Right ventricle myocardium superior (tissue), 1 donor: ENCODE results near the gene CMPK2. TPM values are rescaled to one million over a fixed set of nuclear protein-coding genes. Genes with fewer than 3 reads are reported as not detected.
A peak's percentile ranks its signal among the peaks of the same experiment; 100 is the strongest.

Experiments
- ATAC-seq: fragments of 200-7000 bp; cut with Tn5 transposase; one replicate; pipeline ENCODE4 v1.9.1; 2020; ENCODE audit warnings: mild to moderate bottlenecking; ENCODE audit not compliant: poor library complexity
- DNase-seq: peaks from one replicate; pipeline ENCODE4 v3.0.0-alpha.2; 2020
- intact Hi-C: fragments of 100-400 bp; cut with DNase I; formaldehyde crosslinking; loops from one replicate; pipeline ENCODE4 v1.11.2; 2022
- total RNA-seq: library from RNA; stranded (reverse); fragmentation: NEBNext Ultra II Directional; extraction: Animal tissue kit (Norgen Biotek cat#: 25700); gene quantifications from one replicate; pipeline ENCODE4 v1.2.1, GENCODE V29; 2021
- donor health status: DM: no; HTN: yes; CAD: no; lungs with severe emphysema.

Gene CMPK2
- total RNA-seq, 1 donor from 2014 or later, result 2.7 TPM

GRCh38 chr2:6855860-6856547 lies 9.7 kb downstream of the CMPK2 start:
- ATAC-seq (no peak), DNase-seq (no peak)
- intact Hi-C loops, result no loop called here

- intact Hi-C loops, result no loop called here
- ATAC-seq (no peak), DNase-seq (no peak)
Measured at GRCh38 chr2:6854416-6854815, 11.3 kb downstream of the CMPK2 start.

GRCh38 chr2:6852195-6852594 lies 13.5 kb downstream of the CMPK2 start:
- intact Hi-C loops, result no loop called here
- ATAC-seq (no peak), DNase-seq (no peak)

- DNase-seq (no peak), ATAC-seq (no peak)
- intact Hi-C loops, result no loop called here
Measured at GRCh38 chr2:6846967-6847681, 18.6 kb downstream of the CMPK2 start.

GRCh38 chr2:6846540-6846939 lies 19.2 kb downstream of the CMPK2 start:
- no peak for DNase-seq
- intact Hi-C loops, result no loop called here
- no peak for ATAC-seq

GRCh38 chr2:6845903-6846302 lies 19.8 kb downstream of the CMPK2 start:
- intact Hi-C loops, result no loop called here
- DNase-seq, result no peak
- ATAC-seq, result no peak

GRCh38 chr2:6845312-6845711 lies 20.4 kb downstream of the CMPK2 start:
- intact Hi-C loops, result no loop called here
- DNase-seq (no peak), ATAC-seq (no peak)

- intact Hi-C loops, result no loop called here
- ATAC-seq (no peak), DNase-seq (no peak)
Measured at GRCh38 chr2:6841537-6842287, 24.0 kb downstream of the CMPK2 start.

GRCh38 chr2:6838673-6839319 lies 26.9 kb downstream of the CMPK2 start:
- intact Hi-C loops, result no loop called here
- no peak for ATAC-seq
- no peak for DNase-seq

GRCh38 chr2:6835467-6835866 lies 30.2 kb downstream of the CMPK2 start:
- DNase-seq (no peak), ATAC-seq (no peak)
- intact Hi-C loops, result no loop called here

GRCh38 chr2:6834163-6834562 lies 31.5 kb downstream of the CMPK2 start:
- DNase-seq (no peak), ATAC-seq (no peak)
- intact Hi-C loops, result no loop called here

- DNase-seq (no peak), ATAC-seq (no peak)
- intact Hi-C loops, result no loop called here
Measured at GRCh38 chr2:6833300-6833604, 32.5 kb downstream of the CMPK2 start.

GRCh38 chr2:6832596-6833299 lies 33.0 kb downstream of the CMPK2 start:
- ATAC-seq (no peak), DNase-seq (no peak)
- intact Hi-C loops, result no loop called here

- DNase-seq, result no peak
- no peak for ATAC-seq
- intact Hi-C loops, result no loop called here
Measured at GRCh38 chr2:6831229-6831628, 34.5 kb downstream of the CMPK2 start.

GRCh38 chr2:6828299-6828584 lies 37.5 kb downstream of the CMPK2 start:
- ATAC-seq (no peak), DNase-seq (no peak)
- intact Hi-C loops, result no loop called here

GRCh38 chr2:6827566-6828298 lies 38.0 kb downstream of the CMPK2 start:
- ATAC-seq, result no peak

GRCh38 chr2:6826081-6826913 lies 39.4 kb downstream of the CMPK2 start:
- intact Hi-C loops, result no loop called here
- ATAC-seq (peak; percentile 66), DNase-seq (no peak)

More at GRCh38 chr2:6827566-6828298, 38.0 kb downstream of the CMPK2 start:
- intact Hi-C loops, result no loop called here
- no peak for DNase-seq

- ATAC-seq, result no peak
- intact Hi-C loops, result no loop called here
- DNase-seq, result no peak
Measured at GRCh38 chr2:6824962-6825361, 40.7 kb downstream of the CMPK2 start.
